EH (cell line): Measurements from ENCODE around the gene DYNC1I1.
A peak's percentile ranks its signal among the peaks of the same experiment; 100 is the strongest.

Source experiments
- DNase-seq: peaks from one replicate; pipeline ENCODE4 v3.0.0-alpha.2; 2015; ENCODE audit warnings: low read depth

The DYNC1I1 gene

DNA sequence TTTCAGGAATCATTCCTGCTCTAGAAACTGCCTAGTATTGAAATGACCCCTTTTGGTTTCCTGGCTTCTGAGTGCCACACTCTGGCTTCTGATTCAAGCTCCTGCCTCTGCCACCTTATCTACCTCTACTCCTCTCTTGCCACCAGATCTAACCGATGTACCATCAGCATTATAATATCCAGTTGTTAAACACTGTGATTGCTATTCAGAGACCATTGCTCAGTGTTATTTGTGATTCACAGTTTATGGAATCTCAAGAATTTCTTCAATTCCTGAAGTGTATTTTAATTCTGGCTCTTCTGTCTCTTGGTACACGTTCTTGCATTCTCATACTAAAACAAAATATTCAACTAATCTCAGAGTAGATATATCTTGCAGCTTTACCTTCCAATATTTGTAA, 88.7 kb downstream of the DYNC1I1 start:
- DNase-seq, result peak; percentile 32

DNA sequence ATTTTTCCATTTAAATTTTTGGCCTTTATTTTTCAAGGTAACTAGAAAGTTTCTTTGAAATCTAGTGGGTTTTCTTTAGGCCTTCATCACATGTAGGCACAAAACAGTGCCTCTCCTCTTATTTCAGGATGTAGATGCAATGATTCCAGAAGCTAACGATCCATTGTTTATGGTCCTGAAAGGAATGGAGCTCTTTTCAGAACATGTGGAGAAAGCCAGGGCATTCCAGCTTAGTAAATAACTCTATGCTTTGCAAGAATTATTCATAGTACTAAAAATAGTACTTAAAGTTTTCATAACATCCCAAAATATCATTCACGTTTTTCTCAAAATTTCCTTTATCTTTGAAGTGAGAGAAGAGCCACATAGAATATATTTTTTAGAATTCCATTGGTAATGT, 91.3 kb downstream of the DYNC1I1 start:
- DNase-seq, result peak; percentile 4

DNA sequence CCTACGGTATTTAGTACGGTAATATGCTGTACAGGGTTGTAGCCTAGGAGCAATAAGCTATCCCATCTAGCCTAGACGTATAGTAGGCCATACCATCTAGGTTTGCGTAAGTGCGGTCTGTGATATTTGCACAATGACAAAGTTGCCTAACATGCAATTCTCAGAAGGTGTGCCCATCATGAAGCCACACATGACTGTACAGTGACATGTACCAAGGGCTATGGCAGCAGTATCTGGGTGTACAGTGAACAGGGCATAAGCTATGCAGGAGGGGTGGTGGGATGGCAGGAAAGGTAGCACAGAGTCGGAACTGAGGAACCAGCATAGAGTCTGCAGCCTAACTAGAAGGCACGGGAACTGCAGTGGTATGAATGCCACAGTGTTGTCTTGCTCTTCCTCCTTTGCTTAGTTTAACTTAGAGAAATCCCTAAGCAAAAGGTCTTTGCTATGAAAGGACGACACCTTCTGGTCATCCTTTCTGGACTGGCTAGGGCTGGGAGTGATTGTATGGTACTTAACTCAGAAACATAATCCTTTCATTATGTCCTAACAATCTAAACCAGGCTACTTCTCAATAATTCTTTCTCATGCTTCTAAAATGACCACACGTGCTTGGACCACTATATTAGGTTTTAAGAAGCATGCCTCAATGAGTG, 93.5 kb downstream of the DYNC1I1 start:
- peak; percentile 46 for DNase-seq

DNA sequence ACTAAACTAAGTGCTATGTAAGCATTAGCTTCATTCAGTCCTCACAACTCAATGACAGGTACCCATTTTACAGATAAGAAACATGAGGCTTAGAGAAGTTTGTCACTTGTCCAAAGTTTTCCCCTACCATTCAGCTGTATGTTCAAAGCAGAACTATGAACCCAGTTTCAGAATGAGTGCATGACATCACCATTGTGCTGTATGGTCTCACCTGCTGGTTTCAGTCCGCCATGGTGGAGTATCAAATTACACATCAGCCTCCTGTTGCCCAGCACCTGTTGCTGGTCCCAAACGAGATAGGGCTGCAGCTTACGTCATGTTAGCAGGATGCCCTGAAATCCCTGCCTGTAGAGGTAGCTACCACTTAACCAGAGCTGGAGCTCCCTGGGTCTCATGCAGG, 95.0 kb downstream of the DYNC1I1 start:
- no peak for DNase-seq

DNA sequence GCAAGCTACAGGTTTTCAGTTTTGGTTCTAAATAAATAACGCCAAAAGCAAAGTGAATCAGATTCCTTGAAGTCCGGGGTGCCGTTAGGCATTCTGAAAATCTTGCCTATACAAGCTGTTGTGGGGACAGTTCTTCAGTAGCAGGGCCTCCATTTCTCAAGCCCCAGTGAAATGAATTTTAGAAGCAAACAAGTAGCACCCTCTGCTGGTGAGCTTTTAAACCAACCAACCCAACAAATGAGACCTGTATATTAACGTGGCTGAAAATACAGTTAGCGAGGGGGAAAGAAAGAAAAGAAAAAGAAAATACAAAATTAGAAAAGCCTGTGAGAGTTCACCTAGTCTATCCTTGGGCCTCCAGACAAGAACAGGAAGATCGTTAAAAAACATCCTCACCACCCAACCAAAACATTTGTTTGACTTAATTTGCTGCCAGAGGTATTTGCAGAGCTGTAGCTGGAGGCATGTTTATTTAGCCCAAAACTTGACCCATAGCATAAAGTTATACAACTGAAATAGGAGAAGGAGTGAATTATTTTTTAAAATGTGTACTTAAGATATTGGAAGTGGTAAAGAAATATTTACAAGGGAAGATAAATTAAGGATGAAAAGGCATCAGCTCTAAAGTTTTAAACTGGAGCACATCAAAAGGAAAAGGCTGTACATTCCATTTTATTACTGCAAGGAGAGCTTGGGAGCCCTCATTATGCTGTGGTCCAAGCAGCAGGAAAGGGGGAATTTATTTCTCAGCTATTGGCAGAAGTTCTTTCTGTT, 98.9 kb downstream of the DYNC1I1 start:
- DNase-seq, result peak; percentile 48

DNA sequence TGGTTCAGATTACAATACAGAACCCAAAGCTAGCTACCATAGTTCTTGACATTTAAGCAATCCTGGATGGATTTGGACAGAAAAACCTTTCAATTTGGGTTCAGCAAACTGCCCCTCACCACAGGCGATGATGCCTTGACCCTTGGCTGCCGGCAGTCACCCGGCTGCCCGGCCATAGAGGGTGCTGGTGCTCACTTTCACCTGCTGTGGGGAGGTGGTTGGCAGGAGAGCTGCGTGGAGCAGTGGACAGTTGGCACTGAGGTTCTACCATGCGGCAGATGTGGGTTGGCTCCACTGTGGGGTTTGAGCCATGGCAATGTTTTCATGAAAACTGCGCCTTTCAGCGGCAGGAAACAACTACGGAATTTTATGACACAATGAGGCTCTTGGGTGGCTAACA, 99.5 kb downstream of the DYNC1I1 start:
- DNase-seq, result no peak

DNA sequence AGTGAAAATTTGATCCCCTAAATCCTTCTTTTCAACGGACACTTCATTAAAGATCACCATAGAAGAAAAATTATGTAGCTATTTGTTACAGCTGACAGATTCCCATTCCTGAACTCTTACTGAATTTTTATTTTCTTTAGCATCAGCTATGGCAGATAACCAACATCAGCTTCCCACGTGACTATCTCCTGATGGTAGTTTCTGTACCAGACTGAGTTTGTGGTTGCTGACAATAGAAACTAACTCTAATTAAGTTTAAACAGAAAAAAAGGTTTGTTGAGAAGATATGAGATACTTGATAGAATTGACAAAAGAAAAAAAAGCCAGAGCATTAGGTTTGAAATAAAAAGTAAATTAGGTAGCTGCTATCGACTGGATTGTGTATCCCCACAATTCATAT, 101.8 kb downstream of the DYNC1I1 start:
- DNase-seq, result no peak

DNA sequence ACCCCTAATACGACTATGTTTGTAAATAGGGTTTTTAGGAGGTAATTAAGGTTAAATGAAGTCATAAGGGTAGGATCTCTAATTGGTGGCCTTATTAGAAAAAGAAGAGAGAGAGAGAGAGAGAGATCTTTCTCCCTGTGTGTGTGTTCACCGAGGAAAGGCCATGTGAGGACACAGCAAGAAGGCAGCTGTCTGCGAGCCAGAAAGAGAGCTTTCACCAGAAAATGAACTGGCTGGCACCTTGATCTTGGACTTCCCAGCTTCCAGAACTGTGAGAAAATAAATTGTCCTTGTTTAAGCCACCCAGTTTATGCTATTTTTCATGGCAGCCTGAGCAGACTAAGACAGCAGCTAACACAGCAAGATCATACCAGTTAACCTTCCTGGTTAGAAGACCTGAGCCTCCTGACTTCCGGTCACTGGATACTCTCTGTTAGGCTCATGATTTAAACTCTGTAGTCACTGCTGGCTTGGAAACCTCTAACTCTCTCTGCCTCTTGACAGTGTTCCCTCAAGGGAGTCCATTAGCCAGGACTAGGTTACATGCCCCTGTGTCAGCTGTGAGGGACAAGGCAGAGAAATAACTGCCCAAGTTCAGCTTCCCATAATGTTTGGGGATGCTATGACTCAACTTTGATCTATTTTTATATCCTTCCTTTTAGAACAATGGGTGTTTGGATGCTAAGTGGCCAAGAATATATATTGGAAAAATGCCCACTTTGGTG, 102.3 kb downstream of the DYNC1I1 start:
- no peak for DNase-seq

DNA sequence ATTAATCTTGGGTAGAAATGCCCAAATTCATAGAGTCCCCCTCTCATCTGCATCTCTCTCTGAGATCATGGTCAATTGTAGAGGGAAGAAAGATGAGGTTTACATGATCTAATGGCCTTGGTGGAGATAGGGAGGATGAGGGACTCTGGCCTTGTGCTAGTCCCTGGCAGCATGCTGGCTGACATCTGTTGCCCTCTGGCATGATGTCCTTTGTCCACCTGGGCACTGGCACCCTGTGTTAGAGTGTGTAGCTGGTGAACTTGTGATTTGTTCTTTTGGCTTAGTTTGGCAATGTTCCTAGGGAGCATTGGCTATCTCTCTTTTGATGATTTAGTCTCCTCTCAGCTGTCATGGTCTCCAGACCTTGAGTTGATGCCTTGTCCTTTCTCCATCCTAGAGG, 103.2 kb downstream of the DYNC1I1 start:
- no peak for DNase-seq

DNA sequence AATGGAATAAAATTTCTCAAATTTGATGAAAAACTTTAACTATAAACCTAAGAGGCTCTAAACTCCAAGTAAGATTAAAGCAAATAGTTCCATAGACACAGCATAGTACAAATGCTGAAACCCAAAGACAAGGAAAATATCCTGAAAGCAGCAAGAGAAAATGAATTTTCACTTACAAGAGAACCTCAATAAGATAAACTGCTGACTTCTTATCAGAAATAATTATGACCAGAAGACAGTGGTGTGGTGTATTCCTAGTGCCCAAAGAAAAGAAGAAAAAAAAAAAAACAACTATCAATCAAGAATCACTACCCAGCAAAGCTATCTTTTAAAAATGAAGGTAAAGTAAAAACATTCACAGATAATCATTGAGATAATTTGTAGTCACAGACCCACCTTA, 106.3 kb downstream of the DYNC1I1 start:
- DNase-seq, result no peak

DNA sequence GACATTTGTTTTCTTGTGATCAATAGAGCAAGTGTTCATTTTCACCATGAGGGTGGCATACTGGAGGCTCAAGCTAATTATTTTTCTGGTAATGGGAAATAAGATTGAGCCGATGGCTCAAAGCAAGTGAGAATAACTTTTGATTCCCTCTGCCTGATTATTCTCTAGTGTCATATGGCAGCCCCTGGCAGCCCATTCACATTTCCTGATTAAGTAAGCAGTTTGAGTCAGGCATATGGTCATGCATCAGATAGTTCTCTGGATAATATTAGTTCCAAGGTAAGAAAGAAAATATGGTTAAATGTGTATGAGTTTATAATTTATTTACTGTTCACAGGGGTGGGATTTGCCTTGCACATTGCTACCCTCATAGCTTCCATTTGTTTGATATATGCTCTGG, 109.2 kb downstream of the DYNC1I1 start:
- DNase-seq, result no peak

DNA sequence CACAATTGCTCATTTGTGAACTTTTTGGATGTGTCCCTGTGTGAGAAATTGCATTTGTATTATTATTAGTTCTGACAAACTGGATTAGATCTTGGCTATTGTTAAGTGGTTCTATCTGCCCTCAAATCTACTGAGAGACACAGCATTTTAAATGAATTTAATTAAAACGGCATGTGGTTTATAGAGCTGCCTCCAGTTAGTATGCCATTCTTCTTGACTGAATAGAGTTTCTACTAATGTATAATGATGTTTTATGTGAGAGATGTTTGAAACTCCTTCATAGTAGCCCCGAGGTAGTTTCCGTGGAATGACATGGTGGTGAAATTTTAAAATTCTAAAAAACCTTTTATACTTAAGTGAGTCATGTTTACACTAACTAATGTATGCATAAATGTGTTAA, 110.9 kb downstream of the DYNC1I1 start:
- DNase-seq, result no peak

DNA sequence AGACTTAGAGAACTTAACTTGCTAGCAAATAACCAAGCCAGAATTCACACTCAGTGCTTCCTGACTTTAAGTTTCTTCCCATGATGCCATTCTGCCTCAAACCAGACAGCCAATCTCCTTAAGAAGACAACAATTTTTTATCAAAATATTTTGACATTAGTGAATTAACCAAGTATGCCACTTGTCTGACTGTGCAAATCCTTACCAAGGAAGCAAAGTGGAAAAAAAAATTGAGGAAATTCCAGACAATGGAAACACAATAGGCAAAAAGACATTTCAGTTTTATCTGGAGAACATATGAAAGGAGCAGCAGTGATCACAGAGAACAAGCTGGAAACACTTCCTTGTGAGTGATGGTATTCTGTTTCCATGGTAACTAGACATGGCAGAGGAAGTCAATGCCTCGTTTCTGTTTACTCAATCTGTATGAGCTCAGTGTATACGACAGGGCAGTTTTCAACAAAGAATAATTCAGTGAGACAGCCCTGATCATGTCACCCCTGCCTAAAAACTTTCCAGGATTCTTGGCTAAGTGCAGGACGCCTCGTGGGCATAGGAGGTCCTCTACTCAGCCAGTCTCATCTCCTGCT, 114.2 kb downstream of the DYNC1I1 start:
- DNase-seq, result peak; percentile 16

DNA sequence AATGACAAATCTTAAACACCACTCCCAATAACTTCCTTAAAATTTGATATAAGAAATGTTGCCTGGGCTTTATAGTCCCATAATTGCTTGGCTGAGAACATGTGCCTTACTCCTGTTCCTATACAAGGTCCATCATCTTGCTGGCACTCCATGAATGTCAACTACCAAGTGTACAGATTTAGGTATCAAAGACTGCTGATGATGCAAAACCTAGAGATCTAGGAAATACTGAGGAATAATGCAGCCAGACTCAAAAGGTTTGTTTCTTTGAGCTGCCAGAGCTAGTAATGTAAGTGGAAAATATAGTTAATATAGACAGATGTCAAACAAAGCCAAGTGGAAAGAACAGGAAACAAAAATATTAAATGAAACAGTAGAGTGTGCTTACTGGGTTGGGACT, 121.1 kb downstream of the DYNC1I1 start:
- no peak for DNase-seq

DNA sequence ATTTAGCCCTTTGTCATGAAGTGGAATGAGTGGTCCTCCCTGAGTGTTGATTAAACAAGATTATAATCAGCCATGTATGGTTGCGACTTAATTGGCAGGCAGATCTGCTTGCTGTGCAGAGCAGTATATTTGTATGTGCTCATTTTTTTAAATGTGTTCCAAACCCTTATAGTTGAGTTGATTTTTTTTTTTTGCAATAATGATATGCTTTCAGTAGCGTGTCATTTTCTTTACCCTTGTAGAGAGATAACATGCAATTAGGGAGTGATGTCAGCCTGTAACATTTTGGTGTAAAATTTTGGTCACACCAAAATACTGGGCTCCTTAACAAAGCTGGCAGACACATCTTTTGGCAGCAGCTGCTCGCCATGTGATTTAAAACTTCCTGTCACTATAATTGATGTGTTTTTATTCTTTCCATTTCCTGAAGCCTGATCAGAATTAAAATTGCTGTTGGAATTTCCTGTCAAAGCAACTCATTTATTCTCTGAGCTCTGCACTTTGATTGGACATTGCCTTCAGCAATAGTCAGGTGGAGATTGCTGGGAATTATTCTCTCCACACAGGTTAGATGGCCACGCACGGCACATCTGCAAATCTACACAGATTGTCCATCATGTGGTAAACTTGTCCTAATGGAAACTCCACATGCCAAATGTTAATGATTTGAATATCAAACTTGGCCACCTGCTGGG, 125.3 kb downstream of the DYNC1I1 start:
- DNase-seq, result no peak

DNA sequence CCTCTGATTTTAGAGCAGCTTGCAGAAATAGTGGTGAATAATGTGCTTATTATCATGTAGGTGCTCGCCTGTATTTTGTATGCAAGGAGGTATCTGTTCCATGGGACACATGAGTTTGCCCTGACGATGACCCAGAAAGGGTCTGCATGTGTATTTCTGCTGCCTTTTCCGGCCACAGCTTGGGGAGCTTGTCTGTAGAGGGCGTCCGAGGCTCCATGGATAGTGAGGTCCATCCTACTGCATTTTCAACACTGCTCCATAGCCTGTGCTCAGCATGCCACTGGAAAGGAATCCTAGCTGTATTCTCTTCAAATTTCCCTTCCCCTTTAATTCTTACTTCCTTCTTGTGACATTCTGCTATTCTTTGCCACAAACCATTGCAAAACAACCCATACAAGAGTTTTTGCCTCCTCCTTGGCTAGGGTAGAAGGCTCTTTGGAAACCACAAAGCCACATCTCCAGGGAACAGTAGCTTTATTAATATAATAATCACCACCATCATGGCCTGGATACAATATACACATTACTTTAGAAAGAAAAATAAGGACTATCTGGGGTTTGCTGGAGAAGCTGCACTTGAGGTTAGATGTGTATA, 127.7 kb downstream of the DYNC1I1 start:
- DNase-seq, result no peak

DNA sequence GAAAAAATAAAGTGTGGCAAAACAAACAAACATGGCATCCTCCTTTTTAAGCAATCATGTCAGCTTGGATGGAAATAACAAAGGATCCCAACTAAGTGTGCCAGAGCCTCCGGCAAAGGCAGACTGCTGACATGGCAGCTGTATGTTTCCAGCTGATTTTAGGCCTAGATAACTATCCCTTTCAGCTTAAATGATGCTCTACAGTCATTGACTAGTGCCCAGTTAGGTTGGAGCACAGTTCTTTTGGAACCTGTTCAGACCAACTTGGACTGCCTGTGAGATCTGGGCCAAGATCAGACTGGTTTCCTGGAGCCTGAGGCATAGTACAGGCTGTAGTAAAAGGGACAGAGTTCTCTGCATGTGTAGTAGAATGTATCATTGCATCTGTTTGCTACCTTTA, 128.7 kb downstream of the DYNC1I1 start:
- no peak for DNase-seq

DNA sequence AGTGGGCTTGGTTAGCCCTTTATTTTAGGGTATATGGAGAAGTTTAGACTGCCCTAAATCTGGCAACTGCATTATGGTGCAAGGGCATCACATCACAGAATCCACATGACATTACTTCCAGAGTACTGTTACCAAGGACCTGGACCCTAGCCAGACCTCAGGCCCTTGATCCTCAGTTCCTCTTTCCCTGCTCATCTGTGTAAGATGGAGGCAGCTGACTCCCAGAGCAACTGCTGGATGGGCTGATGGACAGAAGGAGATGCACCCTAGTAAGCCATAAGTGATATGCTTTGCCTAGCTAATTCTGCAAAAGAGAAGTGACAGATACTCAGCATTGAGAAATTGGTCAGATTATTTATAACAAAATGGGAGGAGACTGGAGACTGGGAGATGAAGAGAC, 131.7 kb downstream of the DYNC1I1 start:
- DNase-seq, result no peak

DNA sequence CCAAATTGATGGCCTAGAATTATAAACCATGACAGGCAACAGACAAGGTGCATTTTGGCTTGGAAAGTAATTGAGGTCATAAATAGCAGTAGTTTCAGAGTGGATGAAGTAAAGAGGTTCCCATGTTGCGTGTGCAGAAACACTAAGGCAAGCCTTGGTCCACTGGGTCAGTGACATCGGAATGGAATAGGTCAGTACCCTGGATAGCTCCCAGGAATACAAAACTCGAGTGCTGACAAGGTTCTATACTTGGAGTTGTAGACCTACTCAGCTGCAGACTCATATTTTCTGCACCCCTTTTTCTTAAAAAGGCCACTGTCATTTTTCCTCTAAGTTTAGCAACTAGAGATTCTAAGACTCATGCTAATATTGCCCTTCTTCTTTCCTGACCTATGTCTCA, 132.8 kb downstream of the DYNC1I1 start:
- DNase-seq, result peak; percentile 13

DNA sequence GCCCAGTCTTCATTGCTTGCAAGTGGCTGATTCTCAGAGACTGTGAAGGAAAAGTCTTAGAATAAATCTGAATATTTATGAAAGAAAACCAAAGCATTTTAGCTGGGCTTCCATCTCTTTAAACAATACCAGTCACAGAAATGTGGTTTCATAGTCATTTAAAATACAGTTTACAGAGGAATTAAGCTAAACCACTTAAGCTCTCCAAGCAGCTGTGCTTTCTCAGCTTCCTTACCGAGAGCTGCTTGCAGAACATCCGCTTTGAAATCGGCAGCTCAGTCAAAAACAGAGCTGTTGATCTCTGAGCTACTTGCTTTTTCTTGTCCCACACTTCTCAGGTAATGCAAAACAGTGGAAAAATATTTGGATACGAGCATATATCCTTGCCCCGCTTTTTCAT, 134.5 kb downstream of the DYNC1I1 start:
- no peak for DNase-seq

DNA sequence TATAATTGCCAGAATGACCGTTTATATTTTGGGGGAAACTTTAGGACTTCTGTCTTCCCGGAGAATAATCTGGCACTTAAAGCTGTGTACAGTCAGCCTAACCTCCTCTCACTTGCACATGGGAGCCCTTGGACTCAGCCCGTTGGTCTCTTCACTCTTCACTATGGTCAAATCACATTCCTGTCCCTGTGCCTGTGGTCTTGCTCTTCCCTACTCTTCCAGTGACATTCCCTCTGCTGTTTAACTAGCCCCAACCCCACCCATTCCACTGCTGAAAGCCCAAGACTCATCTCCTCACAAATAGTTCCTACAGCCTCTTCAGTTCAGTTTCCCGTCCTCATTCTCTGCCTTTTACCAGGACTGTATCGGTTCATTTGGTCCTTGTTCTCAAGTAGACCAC, 135.0 kb downstream of the DYNC1I1 start:
- DNase-seq, result no peak

DNA sequence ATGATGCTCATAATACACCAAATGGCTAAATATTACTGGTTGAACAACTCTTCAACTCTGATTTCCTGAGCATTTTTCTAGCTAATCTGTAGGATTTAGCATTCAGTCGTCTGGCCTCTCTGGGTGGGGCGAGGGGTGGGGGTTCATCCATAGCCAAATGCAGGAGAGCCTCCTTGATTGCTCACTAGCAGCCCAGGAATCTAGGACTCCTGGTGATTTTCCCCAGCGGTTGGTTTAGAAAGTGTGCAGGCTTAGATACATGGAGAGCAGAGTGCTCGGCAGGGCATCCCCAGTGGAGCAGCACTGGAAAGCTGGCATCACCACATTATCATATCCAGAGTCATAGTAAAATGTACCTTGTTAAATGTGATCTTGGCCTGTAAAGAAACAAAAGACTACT, 136.1 kb downstream of the DYNC1I1 start:
- DNase-seq, result no peak
